Astrocyte (in vitro differentiated cells and primary cell): ENCODE data around the gene GABRA6.

Experiments used
- CTCF ChIP-seq: IDR thresholded peaks from 2 replicates; pipeline ENCODE4 v1.5.1; 2011; ENCODE audit warnings: low read depth, mild to moderate bottlenecking, inconsistent platforms, low read length, moderate library complexity; ENCODE audit not compliant: insufficient read depth
- EZH2 ChIP-seq: IDR thresholded peaks from 2 replicates; pipeline ENCODE4 v1.6.1; 2012; ENCODE audit warnings: mild to moderate bottlenecking, low read length, inconsistent platforms; ENCODE audit not compliant: insufficient read depth

DNA sequence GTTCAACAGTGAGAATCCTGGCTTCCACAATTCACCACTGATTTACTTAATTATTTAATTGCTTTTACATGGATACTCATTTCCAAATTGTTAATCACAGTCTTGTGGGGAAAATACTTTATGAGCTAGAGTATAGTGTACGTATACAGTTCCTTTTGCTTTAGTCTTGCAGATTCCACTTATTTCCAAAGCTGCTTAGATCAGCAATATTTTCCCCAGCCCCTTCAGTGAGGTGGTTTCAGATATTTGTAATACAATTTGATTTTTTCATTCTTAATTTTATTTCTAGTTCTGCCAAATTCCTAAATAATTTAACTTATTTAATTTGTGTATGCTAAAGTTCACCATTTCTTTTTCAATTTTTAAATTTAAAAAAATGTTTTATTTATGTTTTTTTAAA is 40.3 kb upstream of the GABRA6 start:
- TF ChIP-seq CTCF (no peak), EZH2 (no peak)
